Spleen (tissue), 11 donors: ENCODE data around the gene PLA2G6. TPM values are rescaled to one million over a fixed set of nuclear protein-coding genes. Genes with fewer than 3 reads are reported as not detected.
"Not testable (repeated sequence)": the region's sequence is repeated elsewhere in the genome, so short reads cannot be mapped to it uniquely, and the experiment has no call there.

Experiments
- DNase-seq: peaks from one replicate; pipeline ENCODE4 v3.0.0-alpha.2; 2020
- H3K27ac ChIP-seq, 8 donors: fragments of 200-600 bp; sonication (generic) in 7 of 8; 1 replicate in 4 of 8; 2 replicates in 4 of 8; pipeline versions ENCODE4 v1.5.0 to v1.8.0; 2016 to 2021; ENCODE audit warnings: inconsistent platforms in 4 of 8, mild to moderate bottlenecking in 4 of 8, moderate library complexity in 1 of 8
- H3K27me3 ChIP-seq, 7 donors: fragments of 200-600 bp; sonication (generic) in 6 of 7; replicated peaks in 1 of 7; 1 replicate in 4 of 7; 2 replicates in 3 of 7; pipeline versions ENCODE4 v1.5.0 to v1.8.0; 2016 to 2021; ENCODE audit warnings: inconsistent platforms in 3 of 7, mild to moderate bottlenecking in 1 of 7
- H3K36me3 ChIP-seq, 6 donors: fragments of 200-600 bp; sonication (generic) in 5 of 6; 1 replicate in 4 of 6; 2 replicates in 2 of 6; pipeline versions ENCODE4 v1.5.0 to v1.8.0; 2016 to 2021; ENCODE audit warnings: inconsistent platforms in 2 of 6
- H3K4me1 ChIP-seq, 6 donors: fragments of 200-600 bp; sonication (generic) in 5 of 6; 1 replicate in 3 of 6; 2 replicates in 3 of 6; pipeline versions ENCODE4 v1.5.0 to v1.8.0; 2016 to 2021; ENCODE audit warnings: inconsistent platforms in 3 of 6
- H3K4me3 ChIP-seq, 8 donors: fragments of 200-600 bp; sonication (generic) in 7 of 8; 1 replicate in 4 of 8; 2 replicates in 4 of 8; pipeline versions ENCODE4 v1.5.0 to v1.8.0; 2016 to 2021; ENCODE audit warnings: inconsistent platforms in 4 of 8, mild to moderate bottlenecking in 4 of 8, moderate library complexity in 2 of 8
- H3K9me3 ChIP-seq, 8 donors: fragments of 200-600 bp; sonication (generic) in 7 of 8; 1 replicate in 4 of 8; 2 replicates in 4 of 8; pipeline versions ENCODE4 v1.5.0 to v1.8.0; 2016 to 2021; ENCODE audit warnings: inconsistent platforms in 4 of 8
- POLR2A ChIP-seq, 3 donors: fragments of 450-650 bp; IDR thresholded peaks; one replicate each; pipeline ENCODE4 v1.5.1; 2017; ENCODE audit warnings: antibody characterized with exemption in 3 of 3, mild to moderate bottlenecking in 1 of 3
- POLR2AphosphoS5 ChIP-seq, 3 donors: sonication (generic); formaldehyde crosslinking; IDR thresholded peaks; one replicate each; pipeline ENCODE4 v1.5.1; 2017; ENCODE audit warnings: antibody characterized with exemption in 3 of 3
- WGBS, 5 donors: extraction: QIAGEN DNeasy Blood & Tissue Kit in 3 of 5; methylation state at CpG; one replicate each; pipeline versions ENCODE4 v1.1.5 to v1.1.7; 2013 to 2018; 5-methylcytosine and 5-hydroxymethylcytosine counted together
- intact Hi-C: fragments of 100-400 bp; cut with DNase I; formaldehyde crosslinking; loops from one replicate; pipeline ENCODE4 v1.15.0; 2023; ENCODE audit warnings: low total_unique reads
- polyA plus RNA-seq, 3 donors: library from polyadenylated mRNA; stranded (reverse); fragments of 200-250 nt; gene quantifications; one replicate each; pipeline ENCODE4 v1.2.1, GENCODE V29; 2013
- total RNA-seq, 7 donors: library from RNA; depleted of rRNA in 3 of 7; stranded (reverse); fragments of >200 nt in 3 of 7; fragmentation: NEBNext Ultra II Directional in 4 of 7; extraction: Animal tissue kit (Norgen Biotek cat#: 25700) in 4 of 7; gene quantifications; one replicate each; pipeline versions ENCODE4 v1.1.0 to v1.2.1, GENCODE V29; 2016 to 2021
- TF ChIP-seq, protein P1 (sequence below), 11 experiments: fragments of 200-600 bp in 7 of 11; fragments of 450-650 bp in 4 of 11; sonication (generic) in 4 of 11; IDR thresholded peaks in 8 of 11; conservative IDR thresholded peaks in 3 of 11; 1 replicate in 7 of 11; 2 replicates in 4 of 11; pipeline versions ENCODE4 v1.4.0 to v1.8.0; 2016 to 2021; ENCODE audit warnings: antibody characterized with exemption in 11 of 11, inconsistent platforms in 4 of 11, mild to moderate bottlenecking in 1 of 11
- donor health status: healthy with polysubstance abuse.
- donor health status: DM: no; HTN: no; CAD: no; lungs with moderate emphysema.
- donor health status: DM: no; HTN: no; CAD: no.
- donor health status: Bipolar disorder and iron deficiency.
- donor health status: healthy.
- donor health status: DM: no; HTN: no; CAD: no.
- donor health status: DM: yes; HTN: yes; CAD: no.

Gene PLA2G6
- total and polyA plus RNA-seq, 10 donors, result 18.1 to 60.9 (median 55.8) TPM

DNA sequence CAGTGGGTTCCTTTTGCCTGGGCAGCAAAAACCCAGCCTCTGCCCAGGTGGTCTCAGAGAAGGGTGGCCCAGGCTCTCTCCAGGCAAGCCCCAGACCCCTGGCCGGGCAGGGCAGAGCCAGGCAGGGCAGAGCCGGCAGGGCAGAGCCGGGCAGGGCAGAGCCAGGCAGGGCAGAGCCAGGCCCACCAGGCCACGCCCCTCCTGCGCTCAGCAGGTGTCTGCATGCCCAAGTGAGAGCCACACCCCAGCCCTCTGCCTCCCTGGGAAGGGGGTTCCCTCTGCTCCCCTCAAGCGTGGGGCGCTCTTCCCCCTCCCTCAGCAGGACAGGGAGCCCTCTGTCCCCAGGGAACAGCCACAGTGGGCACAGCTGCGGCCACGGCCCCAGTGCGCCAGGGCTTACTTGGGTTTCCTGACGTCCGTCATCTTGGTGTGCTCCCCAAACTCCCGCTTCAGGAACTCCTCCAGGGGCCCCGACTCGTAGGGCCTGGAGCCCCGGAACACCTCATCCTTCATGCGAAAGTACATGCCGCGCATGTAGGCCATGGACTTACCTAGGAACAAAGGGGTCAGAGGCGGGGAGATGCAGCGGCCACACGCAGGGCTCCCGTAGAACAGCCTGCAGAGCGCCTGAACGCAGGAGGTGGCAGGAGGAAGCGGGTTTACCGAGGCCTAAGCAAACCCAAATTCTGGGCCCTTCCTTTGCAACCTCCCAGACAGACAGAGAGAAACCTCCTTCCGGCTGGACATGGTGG is 61.1 kb downstream of the PLA2G6 start:
- no peak overlapping the region for H3K27ac ChIP-seq
- WGBS, 5 donors, result 88 to 92% (median 90%) methylated on average over 25 to 28 of the region's 28 CpGs
- no peak overlapping the region for H3K4me3 ChIP-seq
- intact Hi-C loops, result loop anchor here (10.0 kb wide), 1 partner anchor 104 kb away; no protein-coding TSS in a partner anchor
- peaks cover 0 to 19% (median 4%) of the 10 kb centered on the region in 6 donors for H3K36me3 ChIP-seq
- TF ChIP-seq, protein P1, sequence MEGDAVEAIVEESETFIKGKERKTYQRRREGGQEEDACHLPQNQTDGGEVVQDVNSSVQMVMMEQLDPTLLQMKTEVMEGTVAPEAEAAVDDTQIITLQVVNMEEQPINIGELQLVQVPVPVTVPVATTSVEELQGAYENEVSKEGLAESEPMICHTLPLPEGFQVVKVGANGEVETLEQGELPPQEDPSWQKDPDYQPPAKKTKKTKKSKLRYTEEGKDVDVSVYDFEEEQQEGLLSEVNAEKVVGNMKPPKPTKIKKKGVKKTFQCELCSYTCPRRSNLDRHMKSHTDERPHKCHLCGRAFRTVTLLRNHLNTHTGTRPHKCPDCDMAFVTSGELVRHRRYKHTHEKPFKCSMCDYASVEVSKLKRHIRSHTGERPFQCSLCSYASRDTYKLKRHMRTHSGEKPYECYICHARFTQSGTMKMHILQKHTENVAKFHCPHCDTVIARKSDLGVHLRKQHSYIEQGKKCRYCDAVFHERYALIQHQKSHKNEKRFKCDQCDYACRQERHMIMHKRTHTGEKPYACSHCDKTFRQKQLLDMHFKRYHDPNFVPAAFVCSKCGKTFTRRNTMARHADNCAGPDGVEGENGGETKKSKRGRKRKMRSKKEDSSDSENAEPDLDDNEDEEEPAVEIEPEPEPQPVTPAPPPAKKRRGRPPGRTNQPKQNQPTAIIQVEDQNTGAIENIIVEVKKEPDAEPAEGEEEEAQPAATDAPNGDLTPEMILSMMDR (IDR thresholded peaks at IDR 0.05 in 8 of 11, conservative IDR thresholded peaks at IDR 0.05 in 3 of 11), result no peak
- TF ChIP-seq POLR2AphosphoS5 (IDR thresholded peaks at IDR 0.05) (no peak), POLR2A (IDR thresholded peaks at IDR 0.05) (no peak)
- no peak for DNase-seq
- no peaks in the 10 kb centered on the region for H3K9me3 ChIP-seq
- H3K27me3 ChIP-seq, result no peaks in the 10 kb centered on the region
- H3K4me1 ChIP-seq, result no peaks in the 10 kb centered on the region

DNA sequence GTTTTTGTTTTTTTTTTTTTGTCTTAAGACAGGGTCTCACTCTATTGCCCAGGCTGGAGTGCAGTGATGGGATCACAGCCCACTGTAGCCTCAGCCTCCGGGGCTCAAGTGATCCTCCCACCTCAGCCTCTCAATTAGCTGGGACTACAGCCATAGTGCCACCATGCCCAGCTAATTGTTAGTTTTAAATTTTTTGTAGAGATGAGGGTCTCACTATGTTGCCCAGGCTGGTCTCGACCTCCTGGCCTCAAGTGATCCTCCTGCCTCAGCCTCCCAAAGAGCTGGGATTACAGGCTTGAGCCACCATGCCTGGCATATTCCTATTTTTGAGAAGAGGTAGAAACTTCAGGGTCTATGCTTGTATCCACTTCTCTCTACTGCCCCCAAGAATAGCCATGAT is 62.9 kb downstream of the PLA2G6 start:
- H3K27ac ChIP-seq, H3K27me3 ChIP-seq, intact Hi-C loops, H3K4me3 ChIP-seq, H3K9me3 ChIP-seq, DNase-seq, H3K4me1 ChIP-seq: not testable (repeated sequence)
- WGBS, 5 donors, result 91 to 98% (median 93%) methylated on average over 2 of the region's 2 CpGs
- peaks cover 0 to 16% (median 6%) of the 10 kb centered on the region in 6 donors for H3K36me3 ChIP-seq

DNA sequence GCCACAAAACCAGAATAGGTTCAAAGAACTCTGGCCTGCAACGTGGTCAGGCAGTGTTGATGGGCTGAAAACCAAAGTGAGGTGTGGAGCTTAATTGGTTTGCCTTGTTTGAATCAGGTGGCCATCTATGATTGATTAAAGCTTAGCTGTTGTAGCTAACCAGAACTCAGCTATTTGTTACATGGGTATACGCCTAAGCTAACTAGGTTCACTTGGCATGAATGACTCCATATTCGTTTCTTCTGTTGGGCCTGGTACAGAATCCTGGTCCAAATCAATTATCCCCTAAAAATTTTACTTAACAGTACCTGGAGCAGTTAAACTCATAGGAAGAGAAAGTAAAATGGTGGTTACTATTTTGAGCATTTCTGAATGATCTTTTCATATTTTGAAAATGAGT is 63.4 kb downstream of the PLA2G6 start:
- Histone ChIP-seq H3K27ac (no peak overlapping the region), H3K36me3 (peaks cover 0 to 16% (median 6%) of the 10 kb centered on the region in 6 donors), H3K4me1 (peaks cover 0 to 9% (median 7%) of the 10 kb centered on the region in 6 donors), H3K4me3 (no peak overlapping the region), H3K27me3 (no peaks in the 10 kb centered on the region), H3K9me3 (no peaks in the 10 kb centered on the region)
- intact Hi-C loops, result no loop called here
- 83 to 94% (median 87%) methylated on average over 3 of the region's 3 CpGs for WGBS, 5 donors
- no peak for DNase-seq
- TF ChIP-seq POLR2AphosphoS5 (IDR thresholded peaks at IDR 0.05) (no peak), POLR2A (IDR thresholded peaks at IDR 0.05) (no peak)
- TF ChIP-seq, protein P1 (IDR thresholded peaks at IDR 0.05 in 8 of 11, conservative IDR thresholded peaks at IDR 0.05 in 3 of 11), result no peak

DNA sequence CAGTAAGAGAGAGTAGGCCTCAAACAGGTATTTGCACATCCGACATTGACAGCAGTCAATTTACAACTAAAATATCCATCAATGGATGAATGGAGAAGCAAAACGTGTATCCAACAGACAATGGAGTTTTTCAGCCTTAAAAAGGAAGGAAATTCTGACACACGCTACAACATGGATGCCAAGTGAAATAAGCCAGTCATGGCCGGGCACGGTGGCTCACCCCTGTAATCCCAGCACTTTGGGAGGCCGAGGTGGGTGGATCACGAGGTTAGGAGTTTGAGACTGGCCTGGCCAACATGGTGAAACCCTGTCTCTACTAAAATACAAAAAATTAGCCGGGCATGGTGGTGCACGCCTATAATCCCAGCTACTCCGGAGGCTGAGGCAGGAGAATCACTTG is 64.1 kb downstream of the PLA2G6 start:
- H3K4me3 ChIP-seq, H3K27me3 ChIP-seq, H3K9me3 ChIP-seq, intact Hi-C loops, DNase-seq, H3K4me1 ChIP-seq, H3K27ac ChIP-seq: not testable (repeated sequence)
- 91 to 95% (median 92%) methylated on average over 10 of the region's 10 CpGs for WGBS, 5 donors
- H3K36me3 ChIP-seq, result peaks cover 0 to 18% (median 6%) of the 10 kb centered on the region in 6 donors

DNA sequence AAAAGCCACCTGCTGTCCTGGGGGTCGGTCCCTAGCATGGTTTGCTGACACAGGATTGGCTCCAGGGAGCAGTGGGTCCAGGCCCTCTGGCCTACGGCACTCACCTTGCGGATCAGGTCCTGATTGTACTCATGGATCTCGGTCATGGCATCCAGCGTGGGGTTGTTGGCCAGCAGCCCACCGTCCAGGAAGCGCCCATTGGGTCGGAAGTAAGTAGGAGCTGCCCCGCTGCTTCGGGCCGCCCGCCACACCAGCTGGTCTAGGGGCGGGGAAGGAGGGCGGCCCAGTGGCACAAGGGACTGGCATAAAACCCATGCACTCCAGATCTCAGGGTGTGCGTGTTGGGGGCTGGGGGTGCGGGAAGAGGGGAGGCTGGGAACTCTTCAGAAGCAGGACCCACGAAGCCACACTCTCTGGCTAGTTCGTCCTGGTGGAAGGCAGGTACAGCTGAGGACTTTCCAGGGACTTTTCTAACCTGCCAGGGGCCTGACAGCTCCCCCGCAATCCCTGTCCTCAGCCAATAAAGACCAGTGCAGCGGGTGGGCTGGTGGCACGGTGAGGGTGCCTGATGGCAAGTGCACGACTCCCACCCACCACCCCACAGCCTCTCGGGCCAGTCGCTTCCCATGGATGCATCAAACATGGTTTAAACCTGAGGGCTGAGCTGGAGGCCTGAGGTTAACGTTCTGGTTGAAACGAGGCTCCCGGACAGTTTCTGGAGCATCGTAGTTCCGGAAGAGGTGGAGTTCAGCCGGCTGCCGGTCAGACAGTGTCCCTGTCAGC is 66.0 kb downstream of the PLA2G6 start:
- Histone ChIP-seq H3K4me1 (peaks cover 0 to 9% (median 7%) of the 10 kb centered on the region in 6 donors), H3K4me3 (no peak overlapping the region), H3K27me3 (no peaks in the 10 kb centered on the region), H3K9me3 (no peaks in the 10 kb centered on the region), H3K36me3 (peaks cover 0 to 30% (median 8%) of the 10 kb centered on the region in 6 donors), H3K27ac (no peak overlapping the region)
- intact Hi-C loops, result no loop called here
- 95 to 97% (median 97%) methylated on average over 21 to 31 of the region's 31 CpGs for WGBS, 5 donors
- peak; percentile 68 for DNase-seq
- peak in 1 of 3 donors; percentile 17 for TF ChIP-seq POLR2AphosphoS5 (IDR thresholded peaks at IDR 0.05)
- TF ChIP-seq POLR2A (IDR thresholded peaks at IDR 0.05), result no peak
